ENCODE data around the gene SCN5A.

DNA sequence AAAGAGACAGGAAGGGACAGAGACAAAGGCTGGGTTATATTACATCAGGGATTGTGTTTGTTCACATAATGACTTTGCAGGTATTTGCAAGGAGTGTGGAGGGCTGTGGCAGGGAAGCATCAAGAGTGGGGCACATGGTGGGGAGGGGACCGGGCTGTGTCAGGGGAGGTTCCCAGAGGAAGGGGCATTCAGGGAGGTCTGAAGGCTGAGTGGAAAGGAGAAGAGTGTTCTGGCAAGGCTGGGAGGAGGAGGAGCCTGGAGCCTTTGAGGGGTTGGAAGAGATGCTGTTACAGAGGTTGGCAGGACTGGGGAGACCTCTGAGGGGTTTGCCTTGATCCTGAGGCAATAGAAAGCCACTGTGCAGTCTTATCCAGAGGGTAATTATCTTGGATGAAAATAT, 103.9 kb downstream of the SCN5A start:
- no peak for TF ChIP-seq POLR2AphosphoS5 (IDR thresholded peaks at IDR 0.05; ENCODE audit: low read depth, low read length)
- no peak for TF ChIP-seq POLR2A (IDR thresholded peaks at IDR 0.05; ENCODE audit: low read depth, low read length)
- TF ChIP-seq TAF1 (IDR thresholded peaks at IDR 0.05; ENCODE audit: borderline replicate concordance, low read depth, low read length), result no peak
